OCI-LY7 (cell line): ENCODE measurements around the gene ABI3. TPM values are rescaled to one million over a fixed set of nuclear protein-coding genes. Genes with fewer than 3 reads are reported as not detected.

Source experiments
- BruUV-seq: library from RNA; stranded (reverse); fragments of 400-500 nt; replicated peaks from 2 replicates; lab custom pipeline; 2021; lab: Mats Ljungman, UMichigan
- CTCF ChIA-PET: fragments of 300-600 bp; sonication (Branson Sonifier 250); formaldehyde crosslinking; loops from one replicate; lab custom pipeline; 2022; ENCODE audit warnings: antibody characterized with exemption; ENCODE audit not compliant: unreplicated experiment; lab: Charles Lee
- POLR2A ChIA-PET: fragments of 300-600 bp; sonication (Branson Sonifier 250); formaldehyde crosslinking; loops from one replicate; lab custom pipeline; 2022; ENCODE audit warnings: antibody characterized with exemption; lab: Charles Lee
- DNase-seq: peaks from one replicate; pipeline ENCODE4 v3.0.0-alpha.2; 2015; ENCODE audit warnings: low spot score
- H2AFZ ChIP-seq: fragments of 200-600 bp; sonication (generic), shearing (Covaris generic); 2 replicates; pipeline ENCODE4 v1.6.1; 2014; ENCODE audit warnings: mild to moderate bottlenecking, antibody characterized with exemption, low read length, moderate library complexity
- H3K27ac ChIP-seq: fragments of 200-600 bp; sonication (generic); 2 replicates; pipeline ENCODE4 v1.5.1; 2014; ENCODE audit warnings: mixed run types, low read depth, mild to moderate bottlenecking, moderate library complexity, low read length, inconsistent platforms; ENCODE audit not compliant: poor library complexity, severe bottlenecking
- H3K36me3 ChIP-seq: fragments of 200-600 bp; sonication (generic); 2 replicates; pipeline ENCODE4 v1.6.1; 2014; ENCODE audit warnings: mild to moderate bottlenecking, antibody characterized with exemption, low read length, moderate library complexity, mixed read lengths; ENCODE audit not compliant: insufficient read depth
- H3K4me1 ChIP-seq: fragments of 200-600 bp; sonication (generic); 2 replicates; pipeline ENCODE4 v1.5.1; 2014; ENCODE audit warnings: mild to moderate bottlenecking, low read length; ENCODE audit not compliant: insufficient read depth, poor library complexity, severe bottlenecking
- H3K4me2 ChIP-seq: fragments of 200-600 bp; sonication (generic); 2 replicates; pipeline ENCODE4 v1.6.1; 2014; ENCODE audit warnings: mild to moderate bottlenecking, low read length
- H3K4me3 ChIP-seq: fragments of 200-600 bp; sonication (generic); 2 replicates; pipeline ENCODE4 v1.5.1; 2014; ENCODE audit warnings: mild to moderate bottlenecking, low read depth, low read length; ENCODE audit not compliant: poor library complexity, severe bottlenecking
- H3K79me2 ChIP-seq: fragments of 200-600 bp; sonication (generic); 2 replicates; pipeline ENCODE4 v1.6.1; 2016; ENCODE audit warnings: low read depth, mild to moderate bottlenecking, low read length, moderate library complexity, mixed read lengths; ENCODE audit not compliant: insufficient read depth
- H3K9me2 ChIP-seq: fragments of 200-600 bp; sonication (generic); 2 replicates; pipeline ENCODE4 v1.6.1; 2016; ENCODE audit warnings: mild to moderate bottlenecking, low read length, mixed read lengths; ENCODE audit not compliant: insufficient read depth
- H3K9me3 ChIP-seq: fragments of 200-600 bp; sonication (generic); 2 replicates; pipeline ENCODE4 v1.6.1; 2014; ENCODE audit warnings: mild to moderate bottlenecking, mixed run types, low read length, mixed read lengths
- H4K20me1 ChIP-seq: fragments of 200-600 bp; sonication (generic); 2 replicates; pipeline ENCODE4 v1.6.1; 2014; ENCODE audit warnings: mild to moderate bottlenecking, antibody characterized with exemption, low read length, moderate library complexity, mixed read lengths; ENCODE audit not compliant: insufficient read depth
- EZH2phosphoT487 ChIP-seq: fragments of 200-600 bp; sonication (generic); IDR thresholded peaks from 2 replicates; pipeline ENCODE4 v1.6.1; 2018; ENCODE audit warnings: low read depth, borderline replicate concordance, mild to moderate bottlenecking, mixed run types, antibody characterized with exemption, low read length, moderate library complexity, mixed read lengths
- intact Hi-C: fragments of 100-400 bp; cut with micrococcal nuclease; formaldehyde crosslinking; loops from one replicate; pipeline ENCODE4 v1.10.0; 2022; ENCODE audit not compliant: unreplicated experiment
- total RNA-seq, 2 experiments: library from RNA; depleted of rRNA in 1 of 2; stranded (reverse); fragments of >200 nt in 1 of 2; shearing (Covaris generic) in 1 of 2; gene quantifications; 2 replicates each; pipeline ENCODE4 v1.2.3, GENCODE V29; 2014 to 2022
- TF ChIP-seq, protein P1 (sequence below): fragments of 200-600 bp; sonication (generic); conservative IDR thresholded peaks from 2 replicates; pipeline ENCODE4 v1.5.1; 2014; ENCODE audit warnings: mild to moderate bottlenecking, antibody characterized with exemption, low read length, moderate library complexity, mixed read lengths

ABI3 gene
- total RNA-seq, 2 experiments from 2014 or later: 24.0 to 29.5 TPM

DNA sequence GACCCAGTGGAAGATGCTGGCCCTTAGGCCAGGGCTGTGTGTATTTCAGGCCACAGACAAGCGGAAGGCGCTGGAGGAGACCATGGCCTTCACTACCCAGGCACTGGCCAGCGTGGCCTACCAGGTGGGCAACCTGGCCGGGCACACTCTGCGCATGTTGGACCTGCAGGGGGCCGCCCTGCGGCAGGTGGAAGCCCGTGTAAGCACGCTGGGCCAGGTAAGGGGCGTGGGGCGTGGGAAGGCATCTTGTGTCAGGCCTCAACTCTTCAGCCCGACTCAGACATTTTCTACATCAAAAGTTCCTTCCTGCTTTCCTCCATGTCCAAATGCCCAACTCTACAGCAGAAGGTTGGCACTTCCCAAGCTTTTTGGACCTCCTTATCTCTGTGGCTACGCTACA, 6.0 kb downstream of the ABI3 start:
- no peak for TF ChIP-seq EZH2phosphoT487
- TF ChIP-seq, protein P1, sequence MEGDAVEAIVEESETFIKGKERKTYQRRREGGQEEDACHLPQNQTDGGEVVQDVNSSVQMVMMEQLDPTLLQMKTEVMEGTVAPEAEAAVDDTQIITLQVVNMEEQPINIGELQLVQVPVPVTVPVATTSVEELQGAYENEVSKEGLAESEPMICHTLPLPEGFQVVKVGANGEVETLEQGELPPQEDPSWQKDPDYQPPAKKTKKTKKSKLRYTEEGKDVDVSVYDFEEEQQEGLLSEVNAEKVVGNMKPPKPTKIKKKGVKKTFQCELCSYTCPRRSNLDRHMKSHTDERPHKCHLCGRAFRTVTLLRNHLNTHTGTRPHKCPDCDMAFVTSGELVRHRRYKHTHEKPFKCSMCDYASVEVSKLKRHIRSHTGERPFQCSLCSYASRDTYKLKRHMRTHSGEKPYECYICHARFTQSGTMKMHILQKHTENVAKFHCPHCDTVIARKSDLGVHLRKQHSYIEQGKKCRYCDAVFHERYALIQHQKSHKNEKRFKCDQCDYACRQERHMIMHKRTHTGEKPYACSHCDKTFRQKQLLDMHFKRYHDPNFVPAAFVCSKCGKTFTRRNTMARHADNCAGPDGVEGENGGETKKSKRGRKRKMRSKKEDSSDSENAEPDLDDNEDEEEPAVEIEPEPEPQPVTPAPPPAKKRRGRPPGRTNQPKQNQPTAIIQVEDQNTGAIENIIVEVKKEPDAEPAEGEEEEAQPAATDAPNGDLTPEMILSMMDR: no peak
- CTCF ChIA-PET: no interaction called here
- Histone ChIP-seq H3K9me2 (no peaks in the 10 kb centered on the region), H4K20me1 (peaks cover 5% of the 10 kb centered on the region; the same call in 1 of the 2 replicates), H3K4me1 (peaks cover 78% of the 10 kb centered on the region), H3K79me2 (peaks cover 42% of the 10 kb centered on the region), H3K4me3 (peak overlapping the region; percentile 22), H3K27ac (peak overlapping the region; percentile 51), H2AFZ (no peak overlapping the region), H3K36me3 (peaks cover 60% of the 10 kb centered on the region), H3K9me3 (no peaks in the 10 kb centered on the region), H3K4me2 (peak overlapping the region; percentile 95)
- POLR2A ChIA-PET: interaction anchor here (1.8 to 6.5 kb wide), 2 partner anchors 16 to 23 kb away, joined by 4 to 45 read pairs; no protein-coding TSS in a partner anchor
- intact Hi-C loops: loop anchor here (10.0 kb wide), 2 partner anchors 458 to 528 kb away; partner anchors contain the start of gene SPOP
- DNase-seq: no peak
- no TSS peak for BruUV-seq

DNA sequence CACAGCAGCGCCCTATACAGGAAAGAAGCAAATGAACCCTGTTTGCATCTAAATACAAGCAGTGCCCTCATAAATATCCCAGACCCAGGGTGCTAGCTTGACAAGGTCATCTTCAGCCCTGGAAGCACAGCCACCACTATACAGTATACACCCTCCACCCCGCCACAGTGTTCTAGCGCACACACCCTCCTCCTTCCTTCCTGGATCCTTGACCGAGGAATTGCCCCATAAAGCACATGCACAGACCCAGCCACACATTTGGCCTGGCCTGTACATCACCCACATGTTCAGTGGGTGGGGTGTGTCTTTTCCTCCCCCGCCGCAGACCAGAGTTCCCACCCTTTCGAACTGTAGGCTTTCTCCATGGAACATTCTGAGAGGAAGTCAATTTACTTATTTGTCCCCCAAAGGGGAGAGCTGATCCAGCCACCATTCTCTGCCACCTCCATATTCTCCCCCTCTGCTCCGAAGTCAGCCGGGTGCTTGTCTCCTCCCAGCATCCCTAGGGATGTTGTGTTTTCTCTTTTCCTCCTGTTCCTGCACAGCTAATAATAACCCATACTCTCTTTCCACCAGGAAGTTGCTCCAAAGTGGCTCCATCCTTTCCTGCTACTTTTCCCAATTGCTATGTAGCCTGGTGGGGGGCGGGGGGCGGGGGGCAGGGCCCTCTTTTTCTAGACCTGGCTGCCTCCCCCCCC, 6.6 kb downstream of the ABI3 start:
- intact Hi-C loops: loop anchor here (10.0 kb wide), 2 partner anchors 458 to 528 kb away; partner anchors contain the start of gene SPOP
- no peak for TF ChIP-seq EZH2phosphoT487
- TF ChIP-seq, protein P1: no peak
- Histone ChIP-seq H4K20me1 (peaks cover 5% of the 10 kb centered on the region; the same call in 1 of the 2 replicates), H3K79me2 (peaks cover 39% of the 10 kb centered on the region), H3K4me3 (no peak overlapping the region), H3K27ac (peak overlapping the region; percentile 51), H3K36me3 (peaks cover 66% of the 10 kb centered on the region), H3K4me1 (peaks cover 77% of the 10 kb centered on the region), H3K9me3 (no peaks in the 10 kb centered on the region), H3K4me2 (peak overlapping the region; percentile 95; the same call in 1 of the 2 replicates), H3K9me2 (no peaks in the 10 kb centered on the region), H2AFZ (no peak overlapping the region)
- ChIA-PET CTCF (interaction anchor here (1.4 kb wide), 1 partner anchor 10 kb away, joined by 3 read pairs; no protein-coding TSS in a partner anchor), POLR2A (interaction anchor here (0.8 to 1.8 kb wide), 2 partner anchors 17 to 19 kb away, joined by 4 to 5 read pairs; no protein-coding TSS in a partner anchor)
- BruUV-seq: no TSS peak
- no peak for DNase-seq
